PFSK-1 (cell line): ENCODE measurements around the gene MOB1A.

Experiments used
- FOXP2 ChIP-seq: optimal IDR thresholded peaks from 2 replicates; pipeline ENCODE3; 2011; ENCODE audit warnings: borderline replicate concordance, control low read depth, inconsistent platforms; ENCODE audit not compliant: insufficient read depth; ENCODE audit errors: extremely low read length, extremely low read depth
- POLR2AphosphoS5 ChIP-seq: IDR thresholded peaks from 2 replicates; pipeline ENCODE4 v1.6.1; 2012; ENCODE audit warnings: low read depth, mild to moderate bottlenecking, control low read depth, low read length, moderate library complexity
- REST ChIP-seq, 2 experiments: IDR thresholded peaks; 2 replicates each; pipeline versions ENCODE4 v1.6.1 to v1.8.0; 2011 to 2012; ENCODE audit warnings: low read depth in 2 of 2, low read length in 2 of 2, control low read depth in 1 of 2, inconsistent platforms in 1 of 2, mild to moderate bottlenecking in 1 of 2, moderate library complexity in 1 of 2; ENCODE audit not compliant: insufficient read depth in 1 of 2
- SIN3A ChIP-seq: IDR thresholded peaks from 2 replicates; pipeline ENCODE4 v1.6.1; 2012; ENCODE audit warnings: mild to moderate bottlenecking, low read length, moderate library complexity, borderline replicate concordance; ENCODE audit not compliant: insufficient read depth
- TAF1 ChIP-seq: IDR thresholded peaks from 2 replicates; pipeline ENCODE4 v1.6.1; 2012; ENCODE audit warnings: low read length, control low read depth, borderline replicate concordance; ENCODE audit not compliant: insufficient read depth

MOB1A gene

GRCh38 chr2:74105413-74105812 is 73.3 kb downstream of the MOB1A start:
- TF ChIP-seq TAF1 (no peak), REST (IDR thresholded peaks at IDR 0.05; ENCODE audit: insufficient read depth in 1 of 2, low read depth in 2 of 2, low read length in 2 of 2) (no peak)

GRCh38 chr2:74104839-74105238 is 73.8 kb downstream of the MOB1A start:
- TF ChIP-seq POLR2AphosphoS5 (no peak), TAF1 (no peak), SIN3A (no peak), FOXP2 (no peak), REST (IDR thresholded peaks at IDR 0.05; ENCODE audit: insufficient read depth in 1 of 2, low read depth in 2 of 2, low read length in 2 of 2) (no peak)

- TF ChIP-seq TAF1 (no peak), POLR2AphosphoS5 (no peak), FOXP2 (no peak), REST (IDR thresholded peaks at IDR 0.05; ENCODE audit: insufficient read depth in 1 of 2, low read depth in 2 of 2, low read length in 2 of 2) (no peak), SIN3A (no peak)
Measured at GRCh38 chr2:74103763-74104162, 74.9 kb downstream of the MOB1A start.
